GM18868 (cell line): ENCODE data around the gene ENPP1.
"Not testable (repeated sequence)": the region's sequence is repeated elsewhere in the genome, so short reads cannot be mapped to it uniquely, and the experiment has no call there.

Experiments used
- ATAC-seq: cut with Tn5 transposase; IDR thresholded peaks from one replicate; pipeline ENCODE4 v1.9.1; 2021; ENCODE audit warnings: mild to moderate bottlenecking, moderate library complexity; ENCODE audit not compliant: unreplicated experiment

ENPP1 gene

GRCh38 chr6:131914234-131914633 is 106.4 kb downstream of the ENPP1 start:
- no peak for ATAC-seq

- ATAC-seq: peak; percentile 91
Measured at GRCh38 chr6:131914967-131915751, 107.3 kb downstream of the ENPP1 start.

GRCh38 chr6:131916091-131916796 is 108.4 kb downstream of the ENPP1 start:
- not testable (repeated sequence) for ATAC-seq

- ATAC-seq: no peak
Measured at GRCh38 chr6:131916847-131917246, 109.0 kb downstream of the ENPP1 start.

GRCh38 chr6:131917318-131917717 is 109.5 kb downstream of the ENPP1 start:
- ATAC-seq: no peak

- ATAC-seq: no peak
Measured at GRCh38 chr6:131917763-131918649, 110.2 kb downstream of the ENPP1 start.

GRCh38 chr6:131918650-131919355 is 111.0 kb downstream of the ENPP1 start:
- ATAC-seq: no peak

GRCh38 chr6:131920656-131921055 is 112.8 kb downstream of the ENPP1 start:
- no peak for ATAC-seq

- ATAC-seq: peak; percentile 63
Measured at GRCh38 chr6:131923356-131923755, 115.5 kb downstream of the ENPP1 start.

- ATAC-seq: peak; percentile 45
Measured at GRCh38 chr6:131924881-131925474, 117.2 kb downstream of the ENPP1 start.

- no peak for ATAC-seq
Measured at GRCh38 chr6:131929264-131929663, 121.4 kb downstream of the ENPP1 start.

- ATAC-seq: no peak
Measured at GRCh38 chr6:131929976-131930375, 122.2 kb downstream of the ENPP1 start.

GRCh38 chr6:131931063-131931750 is 123.4 kb downstream of the ENPP1 start:
- no peak for ATAC-seq

GRCh38 chr6:131936156-131936555 is 128.3 kb downstream of the ENPP1 start:
- ATAC-seq: no peak

GRCh38 chr6:131937226-131937625 is 129.4 kb downstream of the ENPP1 start:
- no peak for ATAC-seq

- no peak for ATAC-seq
Measured at GRCh38 chr6:131937703-131938631, 130.1 kb downstream of the ENPP1 start.
